H1 (cell line): ENCODE data around the gene FADS3. TPM values are rescaled to one million over a fixed set of nuclear protein-coding genes. Genes with fewer than 3 reads are reported as not detected.
A peak's percentile ranks its signal among the peaks of the same experiment; 100 is the strongest.

Source experiments
- CTCF ChIA-PET: fragments of 300-600 bp; sonication (Branson Sonifier 250); formaldehyde crosslinking; loops from one replicate; lab custom pipeline; 2021; ENCODE audit not compliant: partially characterized antibody; lab: Charles Lee
- POLR2A ChIA-PET: fragments of 300-600 bp; sonication (Branson Sonifier 250); formaldehyde crosslinking; loops from one replicate; lab custom pipeline; 2021; ENCODE audit warnings: inconsistent platforms; ENCODE audit not compliant: partially characterized antibody; lab: Charles Lee
- DNase-seq, 2 experiments: peaks; one replicate each; pipeline versions ENCODE4 v3.0.0 to v3.0.0-alpha.2; 2010 to 2022; ENCODE audit warnings: low spot score in 2 of 2, low read depth in 1 of 2, mixed read lengths in 1 of 2
- FAIRE-seq: peaks from 2 replicates; lab custom pipeline; 2011; peaks lifted over from hg19 to GRCh38; lab: Jason Lieb, UNC
- H2AFZ ChIP-seq: 2 replicates; pipeline ENCODE4 v1.8.1; 2012; ENCODE audit warnings: low read length, inconsistent platforms
- H2AK5ac ChIP-seq: 2 replicates; pipeline ENCODE4 v1.6.1; 2013; ENCODE audit warnings: low read depth, low read length
- H2BK120ac ChIP-seq: replicated peaks from 2 replicates; pipeline ENCODE3; 2013; ENCODE audit warnings: low read depth, low read length, inconsistent platforms
- H2BK12ac ChIP-seq: 2 replicates; pipeline ENCODE4 v1.6.1; 2013; ENCODE audit warnings: low read depth, low read length
- H2BK15ac ChIP-seq: 2 replicates; pipeline ENCODE4 v1.6.1; 2013; ENCODE audit warnings: low read length
- H2BK20ac ChIP-seq: 2 replicates; pipeline ENCODE4 v1.6.1; 2013; ENCODE audit warnings: low read length
- H2BK5ac ChIP-seq: 2 replicates; pipeline ENCODE4 v1.6.1; 2013; ENCODE audit warnings: low read depth, low read length
- H3K14ac ChIP-seq: 2 replicates; pipeline ENCODE4 v1.6.1; 2013; ENCODE audit warnings: inconsistent platforms; ENCODE audit not compliant: insufficient read length
- H3K18ac ChIP-seq: 2 replicates; pipeline ENCODE4 v1.6.1; 2013; ENCODE audit warnings: low read length; ENCODE audit errors: extremely low read depth
- H3K23ac ChIP-seq: 2 replicates; pipeline ENCODE4 v1.6.1; 2013; ENCODE audit warnings: inconsistent platforms; ENCODE audit not compliant: insufficient read length
- H3K23me2 ChIP-seq: 2 replicates; pipeline ENCODE4 v1.6.1; 2013; ENCODE audit warnings: low read depth, low read length
- H3K27ac ChIP-seq: 2 replicates; pipeline ENCODE4 v1.6.1; 2011; ENCODE audit warnings: low read depth, low read length, inconsistent platforms
- H3K27me3 ChIP-seq, 4 experiments: replicated peaks in 1 of 4; 1 replicate in 1 of 4; 2 replicates in 3 of 4; pipeline versions ENCODE4 v1.6.1 to v1.8.1; 2011 to 2013; ENCODE audit warnings: low read length in 3 of 4, mild to moderate bottlenecking in 3 of 4, inconsistent platforms in 2 of 4, mixed read lengths in 2 of 4, moderate library complexity in 1 of 4; ENCODE audit not compliant: control insufficient read depth in 3 of 4, insufficient read depth in 3 of 4; ENCODE audit errors: extremely low read depth in 1 of 4
- H3K36me3 ChIP-seq, 4 experiments: 2 replicates each; pipeline versions ENCODE4 v1.6.1 to v1.8.1; 2011 to 2013; ENCODE audit warnings: mild to moderate bottlenecking in 4 of 4, low read length in 3 of 4, moderate library complexity in 2 of 4, control low read depth in 1 of 4, inconsistent platforms in 1 of 4; ENCODE audit not compliant: insufficient read depth in 4 of 4, control insufficient read depth in 2 of 4
- H3K4ac ChIP-seq: replicated peaks from 2 replicates; pipeline ENCODE3; 2013; ENCODE audit warnings: low read length, low read depth, mixed read lengths, inconsistent platforms; ENCODE audit not compliant: insufficient read length
- H3K4me1 ChIP-seq, 4 experiments: replicated peaks in 1 of 4; 1 replicate in 1 of 4; 2 replicates in 3 of 4; pipeline versions ENCODE4 v1.6.1 to v1.8.1; 2011 to 2013; ENCODE audit warnings: low read length in 3 of 4, inconsistent platforms in 2 of 4, mixed read lengths in 1 of 4; ENCODE audit not compliant: insufficient read depth in 4 of 4, control insufficient read depth in 3 of 4
- H3K4me2 ChIP-seq, 2 experiments: 2 replicates each; pipeline versions ENCODE4 v1.6.1 to v1.8.1; 2011 to 2013; ENCODE audit warnings: low read depth in 2 of 2, low read length in 2 of 2, control low read depth in 1 of 2, inconsistent platforms in 1 of 2, mild to moderate bottlenecking in 1 of 2; ENCODE audit not compliant: insufficient read depth in 1 of 2
- H3K4me3 ChIP-seq, 4 experiments: fragments of 200-600, 300-600 bp in 1 of 4; sonication (generic), shearing (Covaris generic), sonication (Bioruptor Twin) in 1 of 4; 2 replicates each; pipeline versions ENCODE4 v1.5.1 to v1.8.1; 2011 to 2016; ENCODE audit warnings: low read length in 4 of 4, low read depth in 3 of 4, control low read depth in 2 of 4, inconsistent platforms in 2 of 4, mild to moderate bottlenecking in 2 of 4, mixed read lengths in 1 of 4, moderate library complexity in 1 of 4; ENCODE audit not compliant: insufficient read depth in 2 of 4; ENCODE audit errors: extremely low read depth in 1 of 4
- H3K56ac ChIP-seq: replicated peaks from 2 replicates; pipeline ENCODE3; 2013; ENCODE audit warnings: low read depth, mild to moderate bottlenecking, mixed read lengths, low read length, inconsistent platforms; ENCODE audit not compliant: insufficient read length
- H3K79me1 ChIP-seq: 2 replicates; pipeline ENCODE4 v1.6.1; 2013; ENCODE audit warnings: low read depth, low read length, control low read depth
- H3K79me2 ChIP-seq, 2 experiments: 2 replicates each; pipeline versions ENCODE4 v1.6.1 to v1.8.1; 2012 to 2013; ENCODE audit warnings: low read length in 2 of 2, mild to moderate bottlenecking in 2 of 2, inconsistent platforms in 1 of 2; ENCODE audit not compliant: insufficient read depth in 2 of 2, control insufficient read depth in 1 of 2
- H3K9ac ChIP-seq, 4 experiments: replicated peaks in 1 of 4; 1 replicate in 1 of 4; 2 replicates in 3 of 4; pipeline versions ENCODE4 v1.6.1 to v1.8.1; 2011 to 2013; ENCODE audit warnings: low read depth in 3 of 4, low read length in 3 of 4, control low read depth in 2 of 4, mild to moderate bottlenecking in 2 of 4, moderate library complexity in 2 of 4, inconsistent platforms in 1 of 4; ENCODE audit errors: extremely low read depth in 1 of 4
- H3K9me3 ChIP-seq, 2 experiments: 2 replicates each; pipeline versions ENCODE4 v1.6.1 to v1.8.1; 2012 to 2013; ENCODE audit warnings: mild to moderate bottlenecking in 2 of 2, moderate library complexity in 2 of 2, control low read depth in 1 of 2, inconsistent platforms in 1 of 2, low read depth in 1 of 2, low read length in 1 of 2, mixed read lengths in 1 of 2; ENCODE audit not compliant: insufficient read depth in 2 of 2
- H4K20me1 ChIP-seq, 2 experiments: replicated peaks in 1 of 2; 2 replicates each; pipeline versions ENCODE3 to v1.8.1; 2011 to 2013; ENCODE audit warnings: inconsistent platforms in 2 of 2, low read length in 2 of 2, mild to moderate bottlenecking in 1 of 2; ENCODE audit not compliant: insufficient read depth in 2 of 2, control insufficient read depth in 1 of 2
- H4K5ac ChIP-seq: 2 replicates; pipeline ENCODE4 v1.6.1; 2013; ENCODE audit warnings: low read length, low read depth, mixed read lengths, inconsistent platforms; ENCODE audit not compliant: insufficient read length
- H4K8ac ChIP-seq: 2 replicates; pipeline ENCODE4 v1.8.0; 2013; ENCODE audit warnings: mild to moderate bottlenecking, moderate library complexity, low read length, inconsistent platforms; ENCODE audit not compliant: insufficient read depth; ENCODE audit errors: extremely low read depth
- H4K91ac ChIP-seq: replicated peaks from 2 replicates; pipeline ENCODE3; 2013; ENCODE audit warnings: low read length, mixed read lengths, inconsistent platforms; ENCODE audit not compliant: insufficient read length
- CBX8 ChIP-seq: fragments of 300-800, 300-1000 bp; sonication (generic); IDR thresholded peaks from 2 replicates; pipeline ENCODE4 v1.7.1; 2016; ENCODE audit warnings: low read depth, low read length, borderline replicate concordance
- EGR1 ChIP-seq: IDR thresholded peaks from 2 replicates; pipeline ENCODE4 v1.6.1; 2011; ENCODE audit warnings: low read depth, low read length, borderline replicate concordance
- EP300 ChIP-seq, 2 experiments: IDR thresholded peaks; 1 replicate in 1 of 2; 2 replicates in 1 of 2; pipeline ENCODE4 v1.6.1; 2011 to 2012; ENCODE audit warnings: low read depth in 2 of 2, low read length in 2 of 2, mild to moderate bottlenecking in 2 of 2, borderline replicate concordance in 1 of 2, inconsistent platforms in 1 of 2, moderate library complexity in 1 of 2
- EZH2 ChIP-seq: fragments of 200-600 bp; sonication (generic); IDR thresholded peaks from 2 replicates; pipeline ENCODE4 v1.7.1; 2012; ENCODE audit warnings: low read depth, mild to moderate bottlenecking, moderate library complexity, low read length, inconsistent platforms; ENCODE audit not compliant: severe bottlenecking
- HDAC2 ChIP-seq, 2 experiments: fragments of 300-600 bp in 1 of 2; sonication (generic) in 1 of 2; IDR thresholded peaks; 2 replicates each; pipeline ENCODE4 v1.6.1; 2011 to 2012; ENCODE audit warnings: low read depth in 2 of 2, low read length in 2 of 2, mild to moderate bottlenecking in 2 of 2, moderate library complexity in 2 of 2, borderline replicate concordance in 1 of 2, inconsistent platforms in 1 of 2
- POLR2AphosphoS5 ChIP-seq: IDR thresholded peaks from 2 replicates; pipeline ENCODE4 v1.6.1; 2011; ENCODE audit warnings: low read depth, low read length
- RAD21 ChIP-seq, 2 experiments: IDR thresholded peaks in 1 of 2; conservative IDR thresholded peaks in 1 of 2; 2 replicates each; pipeline ENCODE4 v1.6.1; 2011; ENCODE audit warnings: low read depth in 2 of 2, low read length in 2 of 2, improper control_type of control experiment in 1 of 2, inconsistent platforms in 1 of 2, mild to moderate bottlenecking in 1 of 2, moderate library complexity in 1 of 2
- SP4 ChIP-seq: IDR thresholded peaks from 2 replicates; pipeline ENCODE4 v1.6.1; 2012; ENCODE audit warnings: low read length, inconsistent platforms
- SUZ12 ChIP-seq: fragments of 200-600 bp; sonication (generic); IDR thresholded peaks from 2 replicates; pipeline ENCODE4 v1.6.1; 2012; ENCODE audit warnings: mild to moderate bottlenecking, inconsistent platforms, low read length, moderate library complexity, mixed read lengths
- TAF1 ChIP-seq: IDR thresholded peaks from 2 replicates; pipeline ENCODE4 v1.6.1; 2011; ENCODE audit warnings: mild to moderate bottlenecking, low read depth, low read length
- TAF7 ChIP-seq: optimal IDR thresholded peaks from 2 replicates; pipeline ENCODE3; 2011; ENCODE audit warnings: low read depth, mild to moderate bottlenecking, inconsistent platforms, low read length, moderate library complexity, borderline replicate concordance
- TCF12 ChIP-seq: IDR thresholded peaks from 2 replicates; pipeline ENCODE4 v1.6.1; 2011; ENCODE audit warnings: low read depth, mild to moderate bottlenecking, low read length
- ZNF274 ChIP-seq: IDR thresholded peaks from 2 replicates; pipeline ENCODE4 v1.7.0; 2012; ENCODE audit warnings: low read length, borderline replicate concordance; ENCODE audit errors: extremely low read depth
- WGBS, 2 experiments: shearing (Covaris generic) in 1 of 2; methylation state at CpG; one replicate each; pipeline versions ENCODE4 v1.1.6 to v1.1.7; 2013 to 2015; ENCODE audit warnings: low lambda C conversion rate in 2 of 2, mixed read lengths in 2 of 2, inconsistent platforms in 1 of 2, low coverage in 1 of 2, missing lambda C conversion rate in 1 of 2; ENCODE audit not compliant: insufficient replicate concordance in 2 of 2, insufficient coverage in 1 of 2, insufficient read length in 1 of 2; ENCODE audit errors: extremely low coverage in 1 of 2, missing lambda C conversion rate in 1 of 2; 5-methylcytosine and 5-hydroxymethylcytosine counted together
- polyA plus RNA-seq, 7 experiments: library from polyadenylated mRNA; depleted of rRNA in 3 of 7; stranded (reverse) in 5 of 7; unstranded in 2 of 7; fragments of >200 nt in 5 of 7; fragments of 200-250 nt in 2 of 7; gene quantifications; 1 replicate in 5 of 7; 2 replicates in 1 of 7; 4 replicates in 1 of 7; pipeline versions ENCODE4 v1.2.1 to v1.2.3, GENCODE V29; 2011 to 2013; ENCODE audit warnings: missing spikeins in 2 of 7, mixed read lengths in 2 of 7
- total RNA-seq: library from RNA; stranded (reverse); fragmentation: NEBNext Ultra II Directional; extraction: Animal tissue kit (Norgen Biotek cat#: 25700); gene quantifications from 2 replicates; pipeline ENCODE4 v1.2.1, GENCODE V29; 2021

The FADS3 gene
- total and polyA plus RNA-seq, 2 of the 8 experiments (the other 6 are each of a cell fraction or from before 2014, with no cell fraction given) = 43.8 to 76.3 TPM

GRCh38 chr11:61921446-61921845, 30.1 kb upstream of the FADS3 start:
- Histone ChIP-seq H2BK12ac (peak overlapping the region; percentile 39; the same call in 1 of the 2 replicates), H3K36me3 (no peaks in the 10 kb centered on the region), H3K4me1 (peaks cover 6 to 28% (median 17%) of the 10 kb centered on the region in 4 experiments), H3K23me2 (peaks cover 7% of the 10 kb centered on the region; the same call in 1 of the 2 replicates), H2BK120ac (no peak overlapping the region), H3K23ac (no peak overlapping the region), H2AFZ (no peak overlapping the region), H4K5ac (no peak overlapping the region), H2BK20ac (no peak overlapping the region), H3K4me2 (no peak overlapping the region), H3K18ac (no peak overlapping the region), H3K79me2 (no peaks in the 10 kb centered on the region), H4K91ac (no peak overlapping the region), H4K8ac (no peak overlapping the region), H3K4me3 (no peak overlapping the region), H3K9me3 (no peaks in the 10 kb centered on the region), H4K20me1 (no peaks in the 10 kb centered on the region), H3K4ac (no peak overlapping the region), H3K27me3 (peaks cover 0 to 27% (median 19%) of the 10 kb centered on the region in 4 experiments; a peak in 6 of 7 replicates), H3K56ac (no peak overlapping the region), H3K79me1 (no peaks in the 10 kb centered on the region), H2AK5ac (no peak overlapping the region), H2BK15ac (peak overlapping the region; percentile 72; the same call in 1 of the 2 replicates), H3K9ac (no peak overlapping the region), H3K27ac (no peak overlapping the region), H2BK5ac (no peak overlapping the region), H3K14ac (no peak overlapping the region)
- CTCF ChIA-PET = interaction anchor here (5.7 to 9.2 kb wide), 2 partner anchors 19 to 26 kb away, joined by 65 to 225 read pairs; no protein-coding TSS in a partner anchor
- POLR2A ChIA-PET = no interaction called here
- WGBS, 2 experiments = 92% methylated on average over 3 of the region's 3 CpGs; no CpG with 5 or more reads in 1 of the 2 experiments
- DNase-seq (peak in 1 of 2 experiments; percentile 31), FAIRE-seq (no peak)
- TF ChIP-seq EP300 (IDR thresholded peaks at IDR 0.05; ENCODE audit: borderline replicate concordance in 1 of 2, low read depth in 2 of 2, low read length in 2 of 2) = no peak
- no peak for TF ChIP-seq CBX8
- no peak for TF ChIP-seq SUZ12
- TF ChIP-seq ZNF274 = no peak
- no peak for TF ChIP-seq EGR1
- no peak for TF ChIP-seq RAD21 (IDR thresholded peaks at IDR 0.05 in 1 of 2, conservative IDR thresholded peaks at IDR 0.05 in 1 of 2; ENCODE audit: low read depth in 2 of 2, low read length in 2 of 2)
- TF ChIP-seq TAF1 = no peak
- no peak for TF ChIP-seq EZH2
- no peak for TF ChIP-seq HDAC2 (IDR thresholded peaks at IDR 0.05; ENCODE audit: borderline replicate concordance in 1 of 2, low read depth in 2 of 2, low read length in 2 of 2)
- no peak for TF ChIP-seq TAF7
- no peak for TF ChIP-seq POLR2AphosphoS5
- no peak for TF ChIP-seq TCF12
- TF ChIP-seq SP4 = no peak
